ENCODE data around the gene STRIP1.

The STRIP1 gene

GRCh38 chr1:110089561-110090275, 55.3 kb downstream of the STRIP1 start:
- Histone ChIP-seq H3K36me3 (ENCODE audit: insufficient read depth, insufficient read length, low read length) (no peaks in the 10 kb centered on the region), H3K4me3 (ENCODE audit: insufficient read length, low read depth) (no peak overlapping the region), H3K9me3 (ENCODE audit: insufficient read depth, low read length) (peaks cover 9% of the 10 kb centered on the region; the same call in 1 of the 2 replicates), H3K27me3 (ENCODE audit: insufficient read depth, insufficient read length) (peaks cover 40% of the 10 kb centered on the region), H3K4me1 (ENCODE audit: insufficient read depth, insufficient read length) (peaks cover 19% of the 10 kb centered on the region), H3K9ac (ENCODE audit: insufficient read length, low read depth) (peak overlapping the region; percentile 7)
- DNase-seq (ENCODE audit: low read depth, low spot score), result no peak
- TF ChIP-seq ZNF274 (IDR thresholded peaks at IDR 0.05; ENCODE audit: low read depth, low read length), result no peak
- no peak for TF ChIP-seq SUZ12 (IDR thresholded peaks at IDR 0.05; ENCODE audit: extremely low read depth, insufficient read depth, insufficient read length)

GRCh38 chr1:110091381-110091780, 57.0 kb downstream of the STRIP1 start:
- Histone ChIP-seq H3K4me1 (ENCODE audit: insufficient read depth, insufficient read length) (peaks cover 19% of the 10 kb centered on the region), H3K4me3 (ENCODE audit: insufficient read length, low read depth) (no peak overlapping the region), H3K27me3 (ENCODE audit: insufficient read depth, insufficient read length) (peaks cover 23% of the 10 kb centered on the region), H3K9ac (ENCODE audit: insufficient read length, low read depth) (no peak overlapping the region), H3K36me3 (ENCODE audit: insufficient read depth, insufficient read length, low read length) (no peaks in the 10 kb centered on the region), H3K9me3 (ENCODE audit: insufficient read depth, low read length) (peaks cover 11% of the 10 kb centered on the region; the same call in 1 of the 2 replicates)
- TF ChIP-seq ZNF274 (IDR thresholded peaks at IDR 0.05; ENCODE audit: low read depth, low read length), result no peak
- no peak for TF ChIP-seq SUZ12 (IDR thresholded peaks at IDR 0.05; ENCODE audit: extremely low read depth, insufficient read depth, insufficient read length)
- no peak for TF ChIP-seq YY1 (IDR thresholded peaks at IDR 0.05; ENCODE audit: insufficient read depth, insufficient read length)
- no peak for DNase-seq (ENCODE audit: low read depth, low spot score)

GRCh38 chr1:110091791-110092190, 57.4 kb downstream of the STRIP1 start:
- Histone ChIP-seq H3K4me1 (ENCODE audit: insufficient read depth, insufficient read length) (peaks cover 19% of the 10 kb centered on the region), H3K9me3 (ENCODE audit: insufficient read depth, low read length) (peaks cover 11% of the 10 kb centered on the region; the same call in 1 of the 2 replicates), H3K36me3 (ENCODE audit: insufficient read depth, insufficient read length, low read length) (no peaks in the 10 kb centered on the region), H3K9ac (ENCODE audit: insufficient read length, low read depth) (no peak overlapping the region), H3K4me3 (ENCODE audit: insufficient read length, low read depth) (no peak overlapping the region), H3K27me3 (ENCODE audit: insufficient read depth, insufficient read length) (peaks cover 19% of the 10 kb centered on the region)
- DNase-seq (ENCODE audit: low read depth, low spot score), result no peak
- no peak for TF ChIP-seq YY1 (IDR thresholded peaks at IDR 0.05; ENCODE audit: insufficient read depth, insufficient read length)
- TF ChIP-seq ZNF274 (IDR thresholded peaks at IDR 0.05; ENCODE audit: low read depth, low read length), result no peak
- TF ChIP-seq SUZ12 (IDR thresholded peaks at IDR 0.05; ENCODE audit: extremely low read depth, insufficient read depth, insufficient read length), result no peak

- TF ChIP-seq SUZ12 (IDR thresholded peaks at IDR 0.05; ENCODE audit: extremely low read depth, insufficient read depth, insufficient read length) (no peak), YY1 (IDR thresholded peaks at IDR 0.05; ENCODE audit: insufficient read depth, insufficient read length) (no peak), ZNF274 (IDR thresholded peaks at IDR 0.05; ENCODE audit: low read depth, low read length) (no peak)
- peaks cover 11% of the 10 kb centered on the region; the same call in 1 of the 2 replicates for H3K9me3 ChIP-seq (ENCODE audit: insufficient read depth, low read length)
These were observed 58.6 kb downstream of the STRIP1 start for GRCh38 chr1:110092991-110093390.

GRCh38 chr1:110094931-110095654, 60.7 kb downstream of the STRIP1 start:
- no peak overlapping the region for H3K9ac ChIP-seq (ENCODE audit: insufficient read length, low read depth)
- H3K9me3 ChIP-seq (ENCODE audit: insufficient read depth, low read length), result peaks cover 7% of the 10 kb centered on the region; the same call in 1 of the 2 replicates
- peaks cover 9% of the 10 kb centered on the region for H3K4me1 ChIP-seq (ENCODE audit: insufficient read depth, insufficient read length)
- H3K4me3 ChIP-seq (ENCODE audit: insufficient read length, low read depth), result no peak overlapping the region
- H3K27me3 ChIP-seq (ENCODE audit: insufficient read depth, insufficient read length), result peaks cover 4% of the 10 kb centered on the region
- H3K36me3 ChIP-seq (ENCODE audit: insufficient read depth, insufficient read length, low read length), result no peaks in the 10 kb centered on the region
- no peak for DNase-seq (ENCODE audit: low read depth, low spot score)
- TF ChIP-seq SUZ12 (IDR thresholded peaks at IDR 0.05; ENCODE audit: extremely low read depth, insufficient read depth, insufficient read length), result no peak
- TF ChIP-seq ZNF274 (IDR thresholded peaks at IDR 0.05; ENCODE audit: low read depth, low read length), result no peak
- no peak for TF ChIP-seq YY1 (IDR thresholded peaks at IDR 0.05; ENCODE audit: insufficient read depth, insufficient read length)

More at GRCh38 chr1:110092991-110093390, 58.6 kb downstream of the STRIP1 start:
- peaks cover 19% of the 10 kb centered on the region for H3K4me1 ChIP-seq (ENCODE audit: insufficient read depth, insufficient read length)
- H3K4me3 ChIP-seq (ENCODE audit: insufficient read length, low read depth), result no peak overlapping the region
- no peaks in the 10 kb centered on the region for H3K36me3 ChIP-seq (ENCODE audit: insufficient read depth, insufficient read length, low read length)
- no peak for DNase-seq (ENCODE audit: low read depth, low spot score)
- H3K9ac ChIP-seq (ENCODE audit: insufficient read length, low read depth), result no peak overlapping the region
- H3K27me3 ChIP-seq (ENCODE audit: insufficient read depth, insufficient read length), result peaks cover 7% of the 10 kb centered on the region

GRCh38 chr1:110097507-110098221, 63.2 kb downstream of the STRIP1 start:
- Histone ChIP-seq H3K9ac (ENCODE audit: insufficient read length, low read depth) (no peak overlapping the region), H3K27me3 (ENCODE audit: insufficient read depth, insufficient read length) (no peaks in the 10 kb centered on the region), H3K4me3 (ENCODE audit: insufficient read length, low read depth) (no peak overlapping the region), H3K36me3 (ENCODE audit: insufficient read depth, insufficient read length, low read length) (no peaks in the 10 kb centered on the region), H3K9me3 (ENCODE audit: insufficient read depth, low read length) (peaks cover 7% of the 10 kb centered on the region; the same call in 1 of the 2 replicates), H3K4me1 (ENCODE audit: insufficient read depth, insufficient read length) (peaks cover 9% of the 10 kb centered on the region)
- no peak for DNase-seq (ENCODE audit: low read depth, low spot score)
- TF ChIP-seq ZNF274 (IDR thresholded peaks at IDR 0.05; ENCODE audit: low read depth, low read length) (no peak), SUZ12 (IDR thresholded peaks at IDR 0.05; ENCODE audit: extremely low read depth, insufficient read depth, insufficient read length) (no peak), YY1 (IDR thresholded peaks at IDR 0.05; ENCODE audit: insufficient read depth, insufficient read length) (no peak)
